GM19395 (cell line): ENCODE measurements around the gene ADAM8.
"Not testable (repeated sequence)": the region's sequence is repeated elsewhere in the genome, so short reads cannot be mapped to it uniquely, and the experiment has no call there.

ENCODE experiments used
- ATAC-seq: cut with Tn5 transposase; IDR thresholded peaks from one replicate; pipeline ENCODE4 v1.9.1; 2021; ENCODE audit warnings: mild to moderate bottlenecking, moderate library complexity; ENCODE audit not compliant: unreplicated experiment

The ADAM8 gene

GRCh38 chr10:133276435-133277201 lies at the start of gene ADAM8:
Gene ADAM8, minus strand, starts transcription at chr10:133276868. Its CDS starts 51 bp downstream, at chr10:133276817.
- ATAC-seq: peak; percentile 45

- no peak for ATAC-seq
Observed at GRCh38 chr10:133326223-133326551, 49.5 kb upstream of the ADAM8 start.

GRCh38 chr10:133325440-133326222 lies 49.0 kb upstream of the ADAM8 start:
- no peak for ATAC-seq

- ATAC-seq: no peak
Observed at GRCh38 chr10:133324857-133325260, 48.2 kb upstream of the ADAM8 start.

GRCh38 chr10:133324198-133324792 lies 47.6 kb upstream of the ADAM8 start:
- no peak for ATAC-seq

GRCh38 chr10:133322064-133322709 lies 45.5 kb upstream of the ADAM8 start:
- not testable (repeated sequence) for ATAC-seq

- ATAC-seq: not testable (repeated sequence)
Observed at GRCh38 chr10:133320852-133321422, 44.3 kb upstream of the ADAM8 start.

- no peak for ATAC-seq
Observed at GRCh38 chr10:133318494-133319127, 41.9 kb upstream of the ADAM8 start.

GRCh38 chr10:133316732-133317131 lies 40.1 kb upstream of the ADAM8 start:
- no peak for ATAC-seq

- ATAC-seq: no peak
Observed at GRCh38 chr10:133316266-133316665, 39.6 kb upstream of the ADAM8 start.

- ATAC-seq: no peak
Observed at GRCh38 chr10:133315847-133316246, 39.2 kb upstream of the ADAM8 start.

- no peak for ATAC-seq
Observed at GRCh38 chr10:133314911-133315310, 38.2 kb upstream of the ADAM8 start.

GRCh38 chr10:133313192-133313591 lies 36.5 kb upstream of the ADAM8 start:
- no peak for ATAC-seq

- ATAC-seq: no peak
Observed at GRCh38 chr10:133312769-133313145, 36.1 kb upstream of the ADAM8 start.

GRCh38 chr10:133312016-133312768 lies 35.5 kb upstream of the ADAM8 start:
- ATAC-seq: no peak

- no peak for ATAC-seq
Observed at GRCh38 chr10:133311570-133311969, 34.9 kb upstream of the ADAM8 start.

GRCh38 chr10:133310789-133311188 lies 34.1 kb upstream of the ADAM8 start:
- ATAC-seq: no peak

GRCh38 chr10:133310399-133310755 lies 33.7 kb upstream of the ADAM8 start:
- no peak for ATAC-seq

- ATAC-seq: no peak
Observed at GRCh38 chr10:133309720-133310398, 33.2 kb upstream of the ADAM8 start.
